Fibroblast of pulmonary artery (primary cell): ENCODE data around the gene ISYNA1.

Experiments used
- DNase-seq: peaks from one replicate; pipeline ENCODE4 v3.0.0-alpha.2; 2010; ENCODE audit warnings: low read depth
- H3K4me3 ChIP-seq: replicated peaks from 2 replicates; pipeline ENCODE4 v1.5.1; 2011; ENCODE audit warnings: low read depth, mild to moderate bottlenecking, control low read depth, low read length, moderate library complexity
- CTCF ChIP-seq: IDR thresholded peaks from 2 replicates; pipeline ENCODE4 v1.5.1; 2011; ENCODE audit warnings: mild to moderate bottlenecking, control low read depth, low read length, inconsistent platforms; ENCODE audit errors: missing control alignments

The ISYNA1 gene

GRCh38 chr19:18474366-18474887, 36.5 kb upstream of the ISYNA1 start:
- DNase-seq: no peak
- TF ChIP-seq CTCF: no peak
- no peak overlapping the region for H3K4me3 ChIP-seq

GRCh38 chr19:18473706-18474087, 35.8 kb upstream of the ISYNA1 start:
- no peak overlapping the region for H3K4me3 ChIP-seq
- no peak for DNase-seq
- TF ChIP-seq CTCF: no peak

- DNase-seq: no peak
- no peak for TF ChIP-seq CTCF
- no peak overlapping the region for H3K4me3 ChIP-seq
Observed at GRCh38 chr19:18473003-18473705, 35.2 kb upstream of the ISYNA1 start.

- no peak for TF ChIP-seq CTCF
Observed at GRCh38 chr19:18470787-18471186, 32.9 kb upstream of the ISYNA1 start.

GRCh38 chr19:18469069-18469846, 31.3 kb upstream of the ISYNA1 start:
- no peak overlapping the region for H3K4me3 ChIP-seq
- peak; percentile 82 for TF ChIP-seq CTCF
- DNase-seq: peak; percentile 77

More at GRCh38 chr19:18470787-18471186, 32.9 kb upstream of the ISYNA1 start:
- no peak for DNase-seq
- no peak overlapping the region for H3K4me3 ChIP-seq

GRCh38 chr19:18468517-18468916, 30.6 kb upstream of the ISYNA1 start:
- no peak for DNase-seq
- no peak for TF ChIP-seq CTCF
- H3K4me3 ChIP-seq: no peak overlapping the region
